Right lobe of liver (tissue), 6 donors: ENCODE data around the gene REPS1. TPM values are rescaled to one million over a fixed set of nuclear protein-coding genes. Genes with fewer than 3 reads are reported as not detected.

Experiments used
- ATAC-seq, 4 donors: fragments of 200-7000 bp; cut with Tn5 transposase; one replicate each; pipeline ENCODE4 v1.9.1; 2020; ENCODE audit warnings: mild to moderate bottlenecking in 4 of 4, moderate library complexity in 4 of 4
- DNase-seq, 3 donors: peaks; one replicate each; pipeline ENCODE4 v3.0.0-alpha.2; 2020
- H3K27ac ChIP-seq, 3 donors: fragments of 200-600 bp; one replicate each; pipeline ENCODE4 v1.8.0; 2022
- H3K27me3 ChIP-seq, 2 donors: fragments of 200-600 bp; one replicate each; pipeline ENCODE4 v1.8.0; 2022
- H3K36me3 ChIP-seq, 4 donors: fragments of 200-600 bp; sonication (generic) in 1 of 4; one replicate each; pipeline versions ENCODE4 v1.5.1 to v1.8.0; 2017 to 2022; ENCODE audit warnings: control low read depth in 1 of 4
- H3K4me1 ChIP-seq, 4 donors: fragments of 200-600 bp; sonication (generic) in 1 of 4; one replicate each; pipeline versions ENCODE4 v1.5.1 to v1.8.0; 2017 to 2022; ENCODE audit warnings: control low read depth in 1 of 4
- H3K4me3 ChIP-seq, 3 donors: fragments of 200-600 bp; one replicate each; pipeline ENCODE4 v1.8.0; 2022
- H3K9me3 ChIP-seq, 4 donors: fragments of 200-600 bp; sonication (generic) in 1 of 4; one replicate each; pipeline versions ENCODE4 v1.5.1 to v1.8.0; 2017 to 2022; ENCODE audit warnings: control low read depth in 1 of 4
- POLR2A ChIP-seq: fragments of 450-650 bp; IDR thresholded peaks from one replicate; pipeline ENCODE4 v1.6.1; 2017; ENCODE audit warnings: antibody characterized with exemption, mild to moderate bottlenecking
- WGBS: methylation state at CpG from one replicate; pipeline ENCODE4 v1.1.6; 2018; ENCODE audit warnings: low coverage, low lambda C conversion rate; ENCODE audit not compliant: insufficient coverage; ENCODE audit errors: missing lambda C conversion rate; 5-methylcytosine and 5-hydroxymethylcytosine counted together
- intact Hi-C, 2 donors: fragments of 100-400 bp; cut with DNase I; formaldehyde crosslinking; loops; one replicate each; pipeline versions ENCODE4 v1.11.2 to v1.14.1; 2022
- total RNA-seq, 6 experiments: library from RNA; depleted of rRNA in 2 of 6; stranded (reverse); fragments of >200 nt in 2 of 6; fragmentation: NEBNext Ultra II Directional in 3 of 6; extraction: Animal tissue kit (Norgen Biotek cat#: 25700) in 3 of 6; gene quantifications; one replicate each; pipeline versions ENCODE4 v1.1.0 to v1.2.4, GENCODE V29; 2016 to 2023
- TF ChIP-seq, protein P1 (sequence below), 4 donors: fragments of 200-600 bp in 3 of 4; fragments of 450-650 bp in 1 of 4; IDR thresholded peaks; one replicate each; pipeline versions ENCODE4 v1.5.1 to v1.8.0; 2016 to 2022; ENCODE audit warnings: antibody characterized with exemption in 4 of 4, mild to moderate bottlenecking in 2 of 4
- donor health status: DM: no; HTN: yes; CAD: no.
- donor health status: DM: no; HTN: no; CAD: no.
- donor health status: DM: no; HTN: no; CAD: no.
- donor health status: DM: no; HTN: yes; CAD: no.
- donor health status: DM: no; HTN: yes; CAD: no.

REPS1 gene
- total RNA-seq, 6 experiments from 2014 or later = 17.0 to 68.0 (median 34.0) TPM

DNA sequence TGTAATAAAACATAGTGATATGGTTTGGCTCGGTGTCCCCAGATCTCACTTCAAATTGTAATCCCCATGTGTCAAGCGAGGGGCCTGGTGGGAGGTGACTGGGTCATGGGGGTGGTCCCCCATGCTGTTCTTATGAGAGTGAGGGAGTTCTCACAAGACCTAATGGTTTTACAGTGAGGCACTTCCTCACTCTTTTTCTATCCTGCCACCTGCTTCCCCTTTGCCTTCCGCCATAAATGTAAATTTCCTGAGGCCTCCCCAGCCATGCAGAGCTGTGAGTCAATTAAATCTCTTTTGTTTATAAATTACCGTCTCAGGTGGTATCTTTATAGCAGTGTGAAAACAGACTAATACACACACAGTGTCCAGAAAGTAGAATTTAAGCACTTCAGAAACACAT, 78.5 kb downstream of the REPS1 start:
- no peak for TF ChIP-seq POLR2A
- TF ChIP-seq, protein P1, sequence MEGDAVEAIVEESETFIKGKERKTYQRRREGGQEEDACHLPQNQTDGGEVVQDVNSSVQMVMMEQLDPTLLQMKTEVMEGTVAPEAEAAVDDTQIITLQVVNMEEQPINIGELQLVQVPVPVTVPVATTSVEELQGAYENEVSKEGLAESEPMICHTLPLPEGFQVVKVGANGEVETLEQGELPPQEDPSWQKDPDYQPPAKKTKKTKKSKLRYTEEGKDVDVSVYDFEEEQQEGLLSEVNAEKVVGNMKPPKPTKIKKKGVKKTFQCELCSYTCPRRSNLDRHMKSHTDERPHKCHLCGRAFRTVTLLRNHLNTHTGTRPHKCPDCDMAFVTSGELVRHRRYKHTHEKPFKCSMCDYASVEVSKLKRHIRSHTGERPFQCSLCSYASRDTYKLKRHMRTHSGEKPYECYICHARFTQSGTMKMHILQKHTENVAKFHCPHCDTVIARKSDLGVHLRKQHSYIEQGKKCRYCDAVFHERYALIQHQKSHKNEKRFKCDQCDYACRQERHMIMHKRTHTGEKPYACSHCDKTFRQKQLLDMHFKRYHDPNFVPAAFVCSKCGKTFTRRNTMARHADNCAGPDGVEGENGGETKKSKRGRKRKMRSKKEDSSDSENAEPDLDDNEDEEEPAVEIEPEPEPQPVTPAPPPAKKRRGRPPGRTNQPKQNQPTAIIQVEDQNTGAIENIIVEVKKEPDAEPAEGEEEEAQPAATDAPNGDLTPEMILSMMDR (IDR thresholded peaks at IDR 0.05) = no peak
- peaks cover 0 to 82% (median 26%) of the 10 kb centered on the region in 4 donors for H3K36me3 ChIP-seq
- H3K27ac ChIP-seq = no peak overlapping the region
- intact Hi-C loops = no loop called here
- H3K4me3 ChIP-seq = no peak overlapping the region
- no peak for ATAC-seq
- 83% methylated on average over 4 of the region's 4 CpGs for WGBS
- no peaks in the 10 kb centered on the region for H3K9me3 ChIP-seq
- H3K27me3 ChIP-seq = no peaks in the 10 kb centered on the region
- H3K4me1 ChIP-seq = no peaks in the 10 kb centered on the region
- DNase-seq = no peak

DNA sequence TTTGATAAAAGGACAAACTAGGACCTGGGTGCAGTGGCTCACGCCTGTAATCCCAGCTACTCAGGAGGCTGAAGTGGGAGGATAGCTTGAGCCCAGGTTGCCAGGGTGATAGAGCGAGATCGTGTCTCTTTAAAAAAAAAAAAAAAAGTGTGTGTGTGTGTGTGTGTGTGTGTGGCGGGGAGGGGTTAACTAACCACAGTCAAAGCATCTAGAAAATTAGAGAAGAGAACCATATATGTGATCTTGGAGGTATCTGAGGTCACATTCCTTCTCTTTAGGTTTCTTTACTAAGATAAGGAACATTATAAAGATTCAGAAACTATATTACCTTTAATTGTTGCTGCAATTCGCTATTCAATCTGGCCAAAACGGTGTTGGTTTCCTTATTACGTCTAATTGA, 80.9 kb downstream of the REPS1 start:
- Histone ChIP-seq H3K9me3 (no peaks in the 10 kb centered on the region), H3K36me3 (peaks cover 0 to 81% (median 33%) of the 10 kb centered on the region in 4 donors), H3K4me3 (no peak overlapping the region), H3K4me1 (no peaks in the 10 kb centered on the region), H3K27me3 (no peaks in the 10 kb centered on the region), H3K27ac (no peak overlapping the region)
- 91% methylated on average over 7 of the region's 7 CpGs for WGBS
- intact Hi-C loops = no loop called here
- ATAC-seq = no peak
- TF ChIP-seq, protein P1 (IDR thresholded peaks at IDR 0.05) = no peak
- no peak for TF ChIP-seq POLR2A
- DNase-seq = no peak

DNA sequence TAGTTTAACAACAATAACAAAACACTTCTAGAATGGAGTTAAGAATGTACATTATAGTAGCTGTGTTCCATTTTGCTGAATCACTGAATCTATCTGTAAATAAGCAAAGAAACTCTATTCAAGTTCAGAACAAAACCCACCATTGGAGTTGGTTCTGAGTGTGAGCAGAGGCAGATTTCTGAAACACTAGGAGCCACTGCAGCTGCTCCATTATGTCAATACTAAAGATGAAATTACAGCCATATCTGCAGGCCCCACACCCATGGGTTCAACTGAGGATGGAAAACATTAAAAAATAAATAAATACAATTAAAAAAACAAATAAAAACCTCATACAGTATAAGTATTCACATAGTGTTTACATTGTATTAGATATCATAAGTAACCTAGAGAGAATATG, 91.0 kb downstream of the REPS1 start:
- intact Hi-C loops = no loop called here
- TF ChIP-seq POLR2A = no peak
- TF ChIP-seq, protein P1 (IDR thresholded peaks at IDR 0.05) = no peak
- DNase-seq (no peak), ATAC-seq (no peak)
- H3K27ac ChIP-seq = no peak overlapping the region
- no peaks in the 10 kb centered on the region for H3K4me1 ChIP-seq
- no peaks in the 10 kb centered on the region for H3K27me3 ChIP-seq
- no peaks in the 10 kb centered on the region for H3K9me3 ChIP-seq
- no peak overlapping the region for H3K4me3 ChIP-seq
- H3K36me3 ChIP-seq = peaks cover 0 to 12% (median 4%) of the 10 kb centered on the region in 4 donors

DNA sequence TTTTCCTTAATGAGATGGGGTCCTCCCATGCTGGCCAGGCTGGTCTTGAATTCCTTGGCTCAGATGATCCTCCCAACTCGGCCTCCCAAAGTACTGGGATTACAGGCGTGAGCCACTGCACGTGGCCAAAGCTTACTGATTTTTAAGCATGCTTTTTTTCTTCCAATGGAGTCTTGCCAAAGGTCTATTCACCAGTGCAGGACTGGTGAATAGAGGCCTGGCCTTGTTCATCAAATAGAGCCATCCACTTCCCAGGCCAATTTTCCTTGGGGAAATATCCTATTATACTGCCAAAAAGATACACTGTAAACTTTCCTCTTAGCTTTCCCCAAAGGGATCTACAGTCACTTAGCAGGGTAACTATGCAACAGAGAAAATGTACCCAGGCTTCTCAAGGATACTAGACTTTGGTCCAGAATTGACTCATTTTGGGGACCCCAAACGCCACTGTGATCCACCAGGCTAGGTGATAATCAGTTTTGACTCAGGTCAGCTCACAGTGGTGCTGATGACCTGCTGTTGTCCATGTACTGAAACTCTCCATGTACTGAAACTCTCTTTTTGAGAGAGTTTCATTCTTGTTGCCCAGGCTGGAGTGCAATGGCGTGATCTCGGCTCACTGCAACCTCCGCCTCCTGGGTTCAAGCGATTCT, 91.8 kb downstream of the REPS1 start:
- intact Hi-C loops = no loop called here
- no peaks in the 10 kb centered on the region for H3K4me1 ChIP-seq
- TF ChIP-seq, protein P1 (IDR thresholded peaks at IDR 0.05) = no peak
- no peak for TF ChIP-seq POLR2A
- no peak for DNase-seq
- H3K9me3 ChIP-seq = no peaks in the 10 kb centered on the region
- no peaks in the 10 kb centered on the region for H3K27me3 ChIP-seq
- peaks cover 0 to 7% (median 3%) of the 10 kb centered on the region in 4 donors for H3K36me3 ChIP-seq
- no peak overlapping the region for H3K4me3 ChIP-seq
- H3K27ac ChIP-seq = no peak overlapping the region
- no peak for ATAC-seq
- 98% methylated on average over 5 of the region's 8 CpGs for WGBS
